Occipital lobe (tissue), 2 donors: Measurements from ENCODE around the gene COTL1. TPM values are rescaled to one million over a fixed set of nuclear protein-coding genes. Genes with fewer than 3 reads are reported as not detected.
A peak's percentile ranks its signal among the peaks of the same experiment; 100 is the strongest.

Source experiments
- DNase-seq: peaks from one replicate; lab custom pipeline; 2025; lab: John Stamatoyannopoulos, UW
- total RNA-seq: library from RNA; depleted of rRNA; stranded (reverse); fragments of >200 nt; gene quantifications from one replicate; pipeline ENCODE4 v1.2.3, GENCODE V29; 2014

COTL1 gene
- total RNA-seq, 1 donor from 2014 or later, result 89.7 TPM

DNA sequence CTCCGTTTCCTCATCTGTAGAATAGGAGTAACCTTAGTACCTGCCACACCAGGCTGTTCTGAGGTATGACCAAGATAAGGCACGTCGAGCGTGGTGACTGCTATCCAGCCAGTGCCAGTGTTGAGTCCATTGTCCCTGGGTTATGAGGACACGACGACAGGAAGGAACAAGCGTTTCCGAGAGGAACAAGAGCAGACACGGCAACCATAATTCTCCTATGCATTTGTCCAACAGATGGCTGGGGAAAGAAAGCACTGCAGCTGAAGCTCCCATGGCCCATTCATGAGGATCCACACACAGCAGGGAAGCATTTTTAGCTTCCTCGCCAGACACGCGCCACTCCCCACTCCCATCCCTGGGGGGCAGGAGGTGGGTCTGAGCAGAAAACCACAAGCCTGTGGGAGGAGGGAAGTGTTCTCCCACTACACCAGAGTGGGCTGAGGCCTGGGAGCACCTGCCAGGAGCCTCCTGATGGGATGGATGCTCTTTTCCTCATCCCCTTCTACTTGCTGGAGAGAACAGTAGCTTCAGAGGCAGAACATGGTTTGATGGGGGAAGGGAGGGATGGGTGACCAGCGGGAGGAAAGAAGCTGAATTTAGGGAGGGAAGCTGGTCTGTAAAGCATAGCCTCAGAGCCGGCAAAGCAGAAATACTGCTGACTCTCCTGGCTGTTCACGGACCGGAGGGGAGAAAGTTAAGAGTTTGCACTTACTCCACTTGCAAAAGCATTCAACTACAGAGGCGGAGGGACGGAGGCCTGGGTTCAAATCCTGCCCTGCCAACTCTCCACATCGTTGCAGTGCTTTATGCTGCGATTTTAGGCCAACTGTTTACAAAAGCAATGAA lies 2.7 kb downstream of the COTL1 start:
- no peak for DNase-seq

DNA sequence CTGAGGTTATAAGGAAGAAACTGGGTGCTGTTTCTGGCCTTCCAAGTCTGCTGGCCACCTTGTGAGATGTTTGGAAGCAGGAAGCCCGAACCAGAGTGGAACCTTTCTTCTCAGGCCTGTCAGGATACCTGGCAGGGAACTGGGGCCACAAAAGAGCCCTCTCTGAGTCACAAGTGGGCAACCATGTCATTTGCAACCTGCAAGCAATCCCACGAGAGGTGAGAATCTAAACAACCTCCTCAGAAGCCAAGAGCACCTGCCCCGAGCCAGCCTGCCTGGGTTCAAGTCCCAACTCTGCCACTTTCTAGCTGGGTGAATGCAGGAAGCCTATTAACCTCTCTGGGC lies 3.3 kb downstream of the COTL1 start:
- DNase-seq, result no peak

DNA sequence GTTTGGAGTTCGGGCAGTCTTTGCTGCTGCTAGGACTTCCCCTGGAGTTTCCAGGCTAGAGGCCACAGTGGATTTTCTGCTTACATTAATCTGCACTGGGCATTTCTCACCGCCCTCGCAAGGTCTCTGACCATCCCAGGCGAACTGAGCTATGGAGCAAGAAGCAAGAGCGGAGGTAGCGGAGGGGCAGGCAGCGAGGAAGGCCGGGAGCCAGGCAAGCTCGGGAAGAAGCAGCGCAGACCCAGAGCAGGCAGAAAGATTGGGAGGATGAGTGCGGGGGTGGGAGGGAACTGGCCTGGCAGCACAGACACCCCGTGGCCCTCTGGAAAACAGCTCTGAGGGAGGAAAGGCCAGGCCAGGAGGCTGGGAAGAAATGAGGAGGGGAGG lies 3.8 kb downstream of the COTL1 start:
- DNase-seq, result no peak

DNA sequence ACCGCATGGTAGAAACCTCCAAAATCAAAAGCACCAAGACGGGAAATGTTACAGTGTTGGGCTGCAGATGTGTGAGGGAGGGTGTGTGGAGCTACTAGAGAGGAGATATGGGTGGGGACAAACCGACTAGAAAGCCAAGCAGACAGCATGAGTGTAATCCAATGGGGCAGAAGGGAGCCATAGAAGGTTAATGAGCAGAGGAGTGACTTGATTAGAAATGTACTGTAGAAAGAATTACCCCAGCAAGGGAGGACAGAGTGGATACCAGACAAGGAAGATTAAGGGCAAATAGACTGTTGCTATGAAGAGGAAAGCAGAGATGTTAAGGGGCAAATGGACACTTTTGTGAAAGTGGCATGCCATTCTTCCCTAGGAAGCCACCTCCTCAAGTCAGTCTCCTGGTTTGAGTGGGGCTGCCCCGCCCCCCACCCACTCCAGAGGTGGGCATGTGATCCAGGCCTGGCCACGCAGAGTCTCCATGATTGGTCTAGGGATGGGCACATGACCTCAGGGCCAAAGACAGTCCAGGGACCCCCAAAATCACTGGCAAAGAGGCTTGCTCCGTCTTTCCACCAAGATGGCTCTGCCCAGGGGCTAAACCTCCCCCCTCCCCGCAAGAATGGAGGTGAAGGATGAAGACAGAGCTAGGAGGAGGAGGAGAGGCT lies 4.3 kb downstream of the COTL1 start:
- DNase-seq, result no peak

DNA sequence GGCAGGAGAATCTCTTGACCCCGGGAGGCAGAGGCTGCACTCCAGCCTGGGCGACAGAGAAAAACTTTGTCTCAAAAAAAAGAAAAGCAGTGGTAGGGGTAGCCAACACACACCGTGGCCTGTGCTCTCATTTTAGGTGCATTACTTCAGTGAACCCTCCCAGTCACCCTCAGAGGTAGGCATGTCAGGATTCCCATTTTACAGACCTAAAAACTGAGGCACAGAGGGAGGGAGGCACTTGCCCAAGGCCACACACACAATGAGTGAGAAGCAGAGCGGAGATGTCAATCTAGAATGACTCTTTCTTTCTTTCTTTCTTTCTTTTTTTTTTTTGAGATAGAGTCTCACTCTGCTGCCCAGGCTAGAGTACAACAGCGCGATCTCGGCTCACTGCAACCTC lies 5.2 kb downstream of the COTL1 start:
- DNase-seq, result no peak

DNA sequence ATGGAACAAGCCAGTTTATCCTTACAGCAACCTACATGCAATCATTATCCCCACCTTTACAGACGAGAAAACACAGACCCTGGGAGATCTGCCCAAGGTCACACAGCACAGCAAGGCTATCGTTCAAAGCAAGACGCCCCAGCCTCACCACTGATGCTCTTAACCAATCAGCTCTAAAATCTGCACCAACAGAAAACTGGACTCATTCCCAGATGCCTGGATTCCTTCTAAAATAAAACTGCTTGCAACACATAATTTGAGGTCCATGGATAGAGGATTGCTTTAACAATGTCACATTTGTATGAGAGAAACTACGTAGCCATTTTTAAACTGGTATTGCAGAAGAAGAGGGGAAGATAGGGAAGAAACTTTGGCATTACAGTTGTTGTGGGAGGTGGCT lies 6.8 kb downstream of the COTL1 start:
- DNase-seq, result no peak

DNA sequence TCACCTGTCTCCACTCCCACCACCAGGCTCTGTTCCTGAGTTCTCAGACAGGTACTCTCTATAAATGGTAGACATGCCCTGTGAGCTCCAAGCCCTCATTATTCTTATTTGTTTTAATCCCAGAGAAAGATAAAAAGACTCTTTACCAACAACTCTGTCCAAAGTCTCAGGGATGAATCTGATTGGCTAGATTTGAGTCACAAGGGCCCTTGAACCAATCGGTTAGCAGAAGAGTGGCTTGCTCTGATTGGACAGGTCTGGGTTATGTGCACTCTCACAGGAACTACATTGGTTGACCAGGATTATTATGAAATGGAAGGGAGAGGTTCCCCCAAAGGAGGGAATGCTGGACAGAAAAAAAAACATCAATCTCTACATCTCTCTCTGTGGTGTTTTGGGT lies 7.5 kb downstream of the COTL1 start:
- DNase-seq, result no peak

DNA sequence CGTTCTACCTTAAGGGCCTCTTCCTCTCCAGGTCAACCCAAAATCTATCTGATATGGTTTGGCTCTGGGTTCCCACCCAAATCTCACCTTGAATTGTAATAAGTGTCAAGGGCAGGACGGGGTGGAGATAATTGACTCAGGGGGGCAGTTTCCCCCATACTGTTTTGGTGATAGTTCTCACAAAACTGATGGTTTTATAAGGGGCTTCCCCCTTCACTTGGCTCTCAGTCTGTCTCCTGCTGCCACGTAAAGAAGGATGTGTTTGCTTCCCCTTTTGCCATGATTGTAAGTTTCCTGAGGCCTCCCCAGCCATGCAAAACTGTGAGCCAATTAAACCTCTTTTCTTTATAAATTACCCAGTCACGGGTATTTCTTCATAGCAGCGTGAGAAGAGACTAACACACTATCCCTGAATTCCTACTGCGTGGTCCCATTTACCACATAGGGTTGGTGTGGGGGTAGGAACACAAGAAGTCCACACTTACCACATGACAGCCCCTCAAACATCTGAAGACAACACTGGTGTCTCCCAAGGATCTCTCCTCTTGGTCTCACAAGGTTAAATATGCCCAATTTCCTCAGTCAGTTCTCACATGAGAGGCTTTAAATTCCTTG lies 8.2 kb downstream of the COTL1 start:
- DNase-seq, result no peak

DNA sequence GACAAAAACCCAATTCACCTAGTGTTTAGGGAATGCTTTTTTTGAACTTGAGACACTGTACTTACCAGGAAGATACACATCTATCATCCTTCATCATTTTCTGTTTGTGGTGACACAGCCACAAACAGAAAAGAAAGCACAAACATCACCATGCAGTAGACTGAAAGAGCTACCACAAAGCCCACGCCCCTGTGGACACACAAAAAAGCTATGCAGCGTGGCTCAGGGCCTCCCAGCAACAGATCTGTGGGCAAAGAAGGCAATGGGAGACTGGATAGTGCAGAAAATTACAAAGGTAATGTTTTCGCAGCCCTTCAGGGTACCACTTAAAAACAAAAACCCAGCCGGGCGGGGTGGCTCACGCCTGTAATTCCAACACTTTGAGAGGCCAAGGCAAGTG lies 9.6 kb downstream of the COTL1 start:
- DNase-seq, result no peak

DNA sequence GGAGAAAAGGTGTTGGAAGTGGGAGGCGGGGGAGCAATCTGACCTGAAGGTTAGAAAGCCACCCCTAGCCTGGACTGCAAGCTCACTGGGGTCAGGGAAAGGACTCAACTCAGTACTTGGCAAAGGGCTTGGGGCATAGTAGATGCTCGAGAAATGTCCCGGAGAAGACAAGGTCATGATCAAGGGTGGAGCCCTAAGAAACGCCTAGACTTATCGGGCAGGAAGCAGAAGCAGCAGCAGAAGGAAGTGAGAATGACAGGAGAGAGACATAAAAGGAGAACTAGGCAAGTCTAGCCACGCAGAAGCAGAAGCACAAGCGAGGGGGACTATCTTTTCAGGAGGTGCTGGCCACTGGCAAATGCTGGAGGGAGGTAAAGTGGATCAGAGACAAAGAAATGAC lies 10.2 kb downstream of the COTL1 start:
- no peak for DNase-seq

DNA sequence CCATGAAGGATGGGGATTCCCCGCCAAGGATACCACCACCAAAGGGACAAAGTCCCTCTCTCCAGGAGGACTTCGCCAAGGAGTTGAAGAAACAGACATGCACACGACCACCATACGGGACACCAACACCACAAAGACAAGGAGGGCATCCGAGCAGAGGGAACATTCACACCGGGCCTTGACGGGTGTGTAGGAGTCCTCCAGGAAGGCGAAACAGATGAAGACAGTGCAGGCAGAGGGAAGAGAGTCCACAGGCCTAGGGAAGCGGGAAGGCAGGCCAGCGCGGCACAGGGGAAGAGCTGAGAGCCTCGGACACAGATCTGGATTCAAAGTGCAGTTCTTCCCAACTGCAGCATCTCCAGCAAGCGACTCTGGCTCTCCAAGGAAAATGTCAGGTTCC lies 10.8 kb downstream of the COTL1 start:
- no peak for DNase-seq

DNA sequence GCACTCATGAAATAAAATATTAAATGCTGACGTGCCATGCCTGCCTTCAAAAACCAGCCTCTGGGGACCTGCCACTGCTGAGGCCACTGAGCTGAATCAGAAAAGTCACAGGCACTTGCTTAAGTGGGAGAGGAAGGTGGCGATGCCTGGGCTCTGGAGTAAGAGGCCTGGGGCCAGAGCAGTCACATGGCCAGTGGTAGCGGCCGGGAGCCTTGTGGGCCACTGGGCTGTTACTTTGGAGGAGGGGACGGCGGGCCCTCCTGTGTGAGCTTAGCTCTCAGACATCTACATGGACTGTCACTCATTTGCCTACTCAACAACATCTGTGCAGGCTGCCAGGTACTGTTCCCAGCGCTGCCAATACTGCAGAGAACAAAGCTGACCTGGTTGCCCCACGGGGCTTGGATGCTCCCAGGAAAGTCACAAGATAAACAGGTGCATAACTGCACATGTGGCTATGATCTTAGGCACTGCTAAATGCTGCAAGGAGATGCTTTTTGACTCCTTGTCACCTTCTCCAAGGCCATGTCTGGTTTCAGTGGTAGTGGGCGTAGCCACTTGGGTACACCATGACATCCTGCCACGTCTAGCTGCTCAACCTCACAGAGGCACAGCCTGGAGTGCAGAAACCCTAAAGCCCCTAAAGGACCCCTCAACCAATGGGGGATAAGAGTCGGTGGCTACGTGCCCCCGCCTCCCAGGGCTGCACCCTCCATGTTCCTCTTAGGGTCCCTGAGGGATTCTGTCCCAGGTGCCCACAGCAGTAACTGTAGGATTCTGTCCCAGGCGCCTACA lies 11.6 kb downstream of the COTL1 start:
- DNase-seq, result no peak

DNA sequence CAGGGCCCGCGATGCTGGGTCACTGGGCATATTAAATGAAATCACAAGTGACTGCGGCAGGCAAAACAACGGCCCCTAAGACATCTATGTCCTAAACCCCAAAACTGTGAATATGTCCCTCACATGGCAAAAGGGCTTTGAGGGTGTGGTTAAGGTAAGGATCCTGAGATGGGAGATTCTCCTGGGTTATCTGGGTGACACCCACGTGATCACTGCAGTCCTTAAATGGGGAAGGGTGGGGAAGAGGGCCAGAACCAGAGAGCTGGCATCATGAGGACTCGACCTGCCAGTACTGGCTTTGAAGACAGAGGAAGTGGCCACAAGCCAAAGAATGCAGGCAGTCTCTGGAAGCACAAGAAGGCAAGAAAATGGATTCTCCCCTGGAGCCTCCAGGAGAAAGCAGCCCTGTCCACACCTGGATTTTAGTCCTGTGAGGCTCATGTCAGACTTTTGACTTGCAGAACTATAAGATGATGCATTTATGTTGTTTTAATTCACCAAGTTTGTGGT lies 12.5 kb downstream of the COTL1 start:
- no peak for DNase-seq

DNA sequence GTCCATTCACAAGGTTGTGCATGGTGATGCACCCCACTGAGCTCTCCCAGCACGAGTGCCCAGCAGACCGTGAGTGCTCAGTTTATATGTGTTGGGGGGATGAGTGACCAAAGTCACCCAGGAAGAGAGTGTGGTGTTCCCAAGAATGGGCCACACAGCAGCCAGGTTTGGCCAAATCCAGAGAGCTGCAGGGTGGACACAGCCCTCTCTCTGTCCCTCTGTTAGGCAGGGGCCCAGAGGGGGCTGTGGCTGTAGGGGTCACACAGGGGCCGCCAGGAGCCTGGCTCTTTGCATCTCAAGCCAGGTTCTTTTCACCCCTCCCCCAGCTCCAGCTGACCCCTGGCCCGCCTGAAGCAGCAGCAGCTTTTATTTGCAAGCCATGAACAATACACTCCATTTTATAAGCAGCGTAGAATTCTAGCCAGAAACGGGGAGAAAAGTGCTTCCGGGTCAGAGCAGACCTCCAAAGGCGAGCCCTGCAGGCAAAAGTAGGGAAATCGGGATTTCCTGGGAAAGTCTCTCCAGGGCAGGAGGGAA lies 13.3 kb downstream of the COTL1 start:
- no peak for DNase-seq

DNA sequence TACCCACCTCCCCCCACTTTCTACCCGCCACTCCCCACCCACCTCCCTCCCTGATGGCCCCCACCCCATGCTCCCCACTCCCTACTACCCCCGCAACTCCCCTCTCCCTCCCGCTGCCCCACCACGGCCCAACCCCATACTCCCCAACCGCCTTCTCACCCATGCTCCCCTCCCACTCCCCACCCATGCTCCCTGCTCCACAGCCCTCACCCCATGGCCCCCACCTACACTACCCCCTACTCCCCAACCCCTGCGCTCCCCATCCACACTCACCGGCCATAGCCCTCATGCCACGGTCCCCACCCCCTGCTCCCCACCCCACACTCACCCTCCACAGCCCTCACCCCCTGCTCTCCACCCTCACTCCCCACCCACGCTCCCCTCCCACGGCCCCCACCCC lies 13.9 kb downstream of the COTL1 start:
- no peak for DNase-seq

DNA sequence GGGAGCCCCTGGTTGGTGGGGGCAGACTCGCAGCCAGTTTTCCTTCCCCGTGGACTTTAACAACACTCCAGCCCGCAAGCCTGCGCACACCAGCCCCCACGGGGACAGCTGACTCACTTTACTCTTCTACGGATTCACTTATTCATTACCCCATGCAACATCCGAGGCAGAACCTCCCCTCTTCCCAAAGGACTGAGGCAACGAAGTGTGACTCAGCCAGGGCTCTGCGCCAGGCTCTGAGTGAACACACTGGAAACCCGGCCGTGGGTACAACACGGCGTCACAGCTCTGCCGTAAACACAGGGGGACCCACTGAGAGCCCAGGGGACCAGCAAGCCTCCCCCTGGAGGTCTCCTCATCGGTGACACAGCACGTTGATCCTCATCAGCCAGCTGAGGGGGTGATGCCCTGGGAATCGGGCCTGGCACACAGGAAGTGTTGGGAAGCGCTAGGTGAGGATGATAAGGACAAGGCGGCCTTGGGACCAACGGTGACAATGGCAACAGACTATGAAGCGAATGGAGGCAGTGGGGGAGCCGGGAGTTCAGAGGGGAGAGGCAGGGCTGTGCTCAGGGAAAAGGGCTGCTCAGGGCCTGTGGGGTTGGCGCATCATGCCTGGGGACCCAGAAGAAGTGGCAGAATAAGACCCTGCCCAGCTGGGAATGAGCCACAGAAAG lies 14.6 kb downstream of the COTL1 start:
- DNase-seq, result peak; percentile 77

DNA sequence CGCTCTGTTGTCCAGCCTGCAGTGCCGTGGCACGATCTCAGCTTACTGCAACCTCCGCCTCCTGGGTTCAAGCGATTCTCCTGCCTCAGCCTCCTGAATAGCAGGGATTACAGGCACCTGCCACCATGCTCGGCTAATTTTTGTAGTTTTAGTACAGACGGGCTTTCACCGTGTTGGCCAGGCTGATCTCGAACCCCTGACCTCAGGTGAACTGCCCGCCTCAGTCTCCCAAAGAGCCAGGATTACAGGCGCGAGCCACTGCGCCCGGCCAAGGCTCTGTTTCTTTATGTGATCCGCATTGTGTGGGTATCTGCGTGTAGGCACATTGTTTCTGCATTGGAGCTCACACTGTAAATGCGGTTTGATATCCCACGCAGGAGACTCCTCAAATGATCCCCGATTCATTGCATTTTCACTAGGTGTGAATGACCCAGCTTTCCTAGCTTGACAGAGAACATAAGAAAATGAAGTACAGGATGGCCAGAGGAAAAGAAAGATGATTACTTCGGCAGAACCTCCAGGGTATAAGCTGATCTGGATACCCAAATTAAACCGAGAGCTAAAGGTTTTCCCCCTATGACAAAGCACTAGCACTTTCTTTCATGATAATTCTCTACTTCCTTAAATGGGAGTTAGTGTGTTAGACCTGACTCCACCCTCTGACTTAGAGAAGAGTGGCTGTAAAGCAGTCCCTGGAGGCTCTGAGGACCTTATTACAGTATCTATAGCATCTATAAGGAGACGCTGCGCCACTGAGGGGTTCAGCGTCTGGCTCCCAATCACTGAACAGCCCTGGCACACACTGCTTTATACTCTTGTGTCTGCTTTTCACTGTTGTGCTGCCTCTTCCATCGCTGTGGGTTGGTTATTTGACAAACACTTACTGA lies 17.3 kb downstream of the COTL1 start:
- no peak for DNase-seq

DNA sequence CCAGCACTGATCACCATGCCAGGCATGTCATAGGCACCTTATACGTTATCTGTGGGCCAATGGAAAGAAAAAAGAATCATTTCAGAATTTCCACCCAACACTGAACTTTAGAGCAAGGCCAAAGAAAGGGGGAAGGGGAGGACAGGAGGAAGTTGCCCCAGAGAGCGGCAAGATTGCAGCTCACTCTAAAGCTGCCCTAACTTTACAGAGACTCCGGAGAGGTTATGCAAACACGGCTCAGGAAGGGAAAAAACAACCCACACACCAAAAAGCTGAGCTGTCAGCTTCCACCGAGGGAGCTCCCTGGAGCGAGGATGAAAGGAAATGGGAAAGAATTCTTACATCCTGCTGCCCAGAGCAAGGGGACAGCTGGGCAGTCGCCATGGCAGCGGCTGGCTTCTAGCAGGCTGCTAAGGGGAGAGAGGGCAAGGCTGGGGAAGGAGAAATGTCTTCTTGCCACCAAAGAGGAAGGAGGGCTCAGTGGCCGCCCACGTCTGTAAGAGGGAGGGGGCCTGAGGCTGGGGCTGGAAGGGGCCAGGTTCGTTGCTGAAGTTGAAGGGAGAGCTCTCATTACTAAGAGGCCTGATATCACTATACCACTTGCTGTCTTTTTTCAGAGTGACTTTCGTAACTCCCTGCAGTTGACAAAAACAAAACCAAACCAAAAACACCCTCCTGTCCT lies 18.2 kb downstream of the COTL1 start:
- DNase-seq, result peak; percentile 50

DNA sequence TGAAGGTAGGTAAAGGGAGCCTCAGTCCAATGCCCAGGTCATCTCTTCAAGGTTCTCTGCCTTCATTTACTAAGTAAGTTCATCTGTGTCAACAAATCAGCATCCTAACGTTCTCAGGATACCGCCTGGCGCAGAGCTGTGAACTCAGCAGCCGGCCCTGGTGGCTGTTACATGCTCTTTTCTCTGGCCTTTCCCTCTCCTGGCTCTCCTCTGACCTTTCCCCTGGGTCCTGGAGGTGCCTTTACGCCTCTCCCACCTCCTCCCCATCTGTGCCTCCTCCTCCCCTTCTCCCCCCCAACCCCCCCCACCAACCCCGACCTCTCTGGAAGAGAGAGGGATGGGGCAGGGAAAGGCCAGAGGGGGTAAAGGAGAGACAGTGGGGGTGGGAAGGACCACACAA lies 19.5 kb downstream of the COTL1 start:
- DNase-seq, result no peak
